A549 (cell line): ENCODE results near the gene TCHHL1. TPM values are rescaled to one million over a fixed set of nuclear protein-coding genes. Genes with fewer than 3 reads are reported as not detected.

Experiments
- ATAC-seq, 2 experiments: fragments of 200-7000 bp in 1 of 2; fragments of >200 bp in 1 of 2; cut with Nextera tagmentation in 1 of 2; cut with Tn5 transposase in 1 of 2; 3 replicates each; pipeline versions ENCODE4 v1.8.0 to v1.9.1; 2018 to 2020; ENCODE audit warnings: mild to moderate bottlenecking in 1 of 2, moderate library complexity in 1 of 2
- CTCF ChIA-PET: fragments of 300-600 bp; sonication (Branson Sonifier 250); formaldehyde crosslinking; extraction: SDS; loops from one replicate; lab custom pipeline; 2021; ENCODE audit warnings: antibody characterized with exemption, inconsistent platforms; lab: Yijun Ruan, JAX
- POLR2A ChIA-PET: fragments of 350-600 bp; formaldehyde crosslinking; extraction: SDS; loops from one replicate; lab custom pipeline; 2021; ENCODE audit warnings: antibody characterized with exemption, inconsistent platforms; lab: Yijun Ruan, JAX
- DNase-seq, 2 experiments: peaks; one replicate each; pipeline versions ENCODE4 v3.0.0 to v3.0.0-alpha.2; 2011 to 2016; ENCODE audit warnings: low read depth in 1 of 2, low spot score in 1 of 2
- FAIRE-seq: peaks from 2 replicates; lab custom pipeline; 2011; peaks lifted over from hg19 to GRCh38; lab: Jason Lieb, UNC
- H3K27ac ChIP-seq, 2 experiments: fragments of >200 bp; sonication (Bioruptor Twin); formaldehyde crosslinking; 3 replicates each; pipeline ENCODE4 v1.5.1; 2016 to 2017
- H3K4me1 ChIP-seq: fragments of >200 bp; sonication (Bioruptor Twin); formaldehyde crosslinking; 3 replicates; pipeline ENCODE4 v1.6.1; 2016
- H3K4me2 ChIP-seq: fragments of >200 bp; sonication (Bioruptor Twin); formaldehyde crosslinking; 3 replicates; pipeline ENCODE4 v1.6.1; 2016
- H3K4me3 ChIP-seq: fragments of >200 bp; sonication (Bioruptor Twin); formaldehyde crosslinking; 3 replicates; pipeline ENCODE4 v1.5.1; 2016
- H3K9me3 ChIP-seq: fragments of >200 bp; sonication (Bioruptor Twin); formaldehyde crosslinking; 3 replicates; pipeline ENCODE4 v1.6.1; 2016
- BCL3 ChIP-seq: fragments of >200 bp; sonication (Bioruptor Twin); formaldehyde crosslinking; IDR thresholded peaks from 3 replicates; pipeline ENCODE4 v1.6.1; 2016
- CBX2 ChIP-seq: fragments of 200-600 bp; sonication (generic); IDR thresholded peaks from 2 replicates; pipeline ENCODE4 v1.6.1; 2016; ENCODE audit warnings: low read depth, mild to moderate bottlenecking, borderline replicate concordance
- CBX8 ChIP-seq: fragments of 200-600 bp; sonication (generic); IDR thresholded peaks from 2 replicates; pipeline ENCODE4 v1.6.1; 2016
- CEBPB ChIP-seq, 2 experiments: fragments of >200 bp in 1 of 2; sonication (Bioruptor Twin) in 1 of 2; formaldehyde crosslinking in 1 of 2; IDR thresholded peaks; 2 replicates each; pipeline ENCODE4 v1.6.1; 2012 to 2016
- EHF ChIP-seq: fragments of 250-450 bp; sonication (Bioruptor Pico); IDR thresholded peaks from 2 replicates; pipeline ENCODE4 v1.5.0; 2020; ENCODE audit warnings: mild to moderate bottlenecking
- EHMT2 ChIP-seq: fragments of 200-600 bp; sonication (generic); IDR thresholded peaks from 2 replicates; pipeline ENCODE4 v1.6.1; 2016; ENCODE audit warnings: antibody characterized with exemption, low read depth, mild to moderate bottlenecking, moderate library complexity
- EP300 ChIP-seq, 2 experiments: fragments of >200 bp; sonication (Bioruptor Twin); formaldehyde crosslinking; IDR thresholded peaks; 2 replicates in 1 of 2; 3 replicates in 1 of 2; pipeline ENCODE4 v1.6.1; 2016 to 2017
- FOSB ChIP-seq: fragments of 250-450 bp; sonication (Bioruptor Pico); IDR thresholded peaks from 2 replicates; pipeline ENCODE4 v1.5.0; 2020; ENCODE audit warnings: mild to moderate bottlenecking, moderate library complexity
- FOSL2 ChIP-seq, 2 experiments: fragments of 450-650 bp in 1 of 2; fragments of >200 bp in 1 of 2; sonication (Bioruptor Twin) in 1 of 2; formaldehyde crosslinking; IDR thresholded peaks; 2 replicates each; pipeline versions ENCODE4 v1.5.0 to v1.6.1; 2016 to 2020; ENCODE audit warnings: mild to moderate bottlenecking in 1 of 2, moderate library complexity in 1 of 2
- GATA3 ChIP-seq: IDR thresholded peaks from 2 replicates; pipeline ENCODE4 v1.6.1; 2012; ENCODE audit warnings: borderline replicate concordance
- HOXB13 ChIP-seq: fragments of 250-450 bp; sonication (Bioruptor Pico); IDR thresholded peaks from 2 replicates; pipeline ENCODE4 v1.5.0; 2020; ENCODE audit warnings: low read depth, mild to moderate bottlenecking, moderate library complexity
- JUN ChIP-seq, 2 experiments: fragments of >200 bp; sonication (Bioruptor Twin); formaldehyde crosslinking; IDR thresholded peaks; 2 replicates in 1 of 2; 3 replicates in 1 of 2; pipeline ENCODE4 v1.6.1; 2016 to 2017
- MAFK ChIP-seq: fragments of 450-650 bp; IDR thresholded peaks from 2 replicates; pipeline ENCODE4 v1.6.1; 2014; ENCODE audit not compliant: partially characterized antibody
- MAZ ChIP-seq: fragments of 150-350 bp; IDR thresholded peaks from 2 replicates; pipeline ENCODE4 v1.6.1; 2014; ENCODE audit warnings: antibody characterized with exemption, low read depth, low read length, borderline replicate concordance
- MYC ChIP-seq: IDR thresholded peaks from 2 replicates; pipeline ENCODE4 v1.6.1; 2012; ENCODE audit warnings: mild to moderate bottlenecking, inconsistent platforms, low read length, improper control_type of control experiment, borderline replicate concordance
- NPAS2 ChIP-seq: fragments of 250-450 bp; sonication (Bioruptor Pico); IDR thresholded peaks from 2 replicates; pipeline ENCODE4 v1.8.0; 2022; ENCODE audit warnings: mild to moderate bottlenecking, moderate library complexity, borderline replicate concordance
- NR3C1 ChIP-seq: fragments of >200 bp; sonication (Bioruptor Twin); formaldehyde crosslinking; IDR thresholded peaks from 3 replicates; pipeline ENCODE4 v1.6.1; 2017
- PBX3 ChIP-seq: IDR thresholded peaks from 2 replicates; pipeline ENCODE4 v1.6.1; 2012
- PHF8 ChIP-seq: fragments of 200-600 bp; sonication (generic); IDR thresholded peaks from 2 replicates; pipeline ENCODE4 v1.6.1; 2016; ENCODE audit warnings: low read depth, mild to moderate bottlenecking, antibody characterized with exemption, moderate library complexity, borderline replicate concordance
- POLR2A ChIP-seq: IDR thresholded peaks from 2 replicates; pipeline ENCODE4 v1.6.1; 2012; ENCODE audit warnings: mild to moderate bottlenecking, low read length
- RARB ChIP-seq: fragments of 250-450 bp; sonication (Bioruptor Pico); IDR thresholded peaks from 2 replicates; pipeline ENCODE4 v1.8.0; 2021; ENCODE audit warnings: mild to moderate bottlenecking, moderate library complexity
- RCOR1 ChIP-seq: fragments of 150-350 bp; IDR thresholded peaks from 2 replicates; pipeline ENCODE4 v1.6.1; 2014; ENCODE audit warnings: antibody characterized with exemption, low read length, low read depth
- RFX5 ChIP-seq: fragments of 450-650 bp; IDR thresholded peaks from 2 replicates; pipeline ENCODE4 v1.7.1; 2014; ENCODE audit warnings: antibody characterized with exemption, mild to moderate bottlenecking, moderate library complexity
- SMC3 ChIP-seq: fragments of >200 bp; sonication (Bioruptor Twin); formaldehyde crosslinking; IDR thresholded peaks from 3 replicates; pipeline ENCODE4 v1.6.1; 2018; ENCODE audit warnings: inconsistent platforms
- SREBF2 ChIP-seq: fragments of 450-650 bp; IDR thresholded peaks from 2 replicates; pipeline ENCODE4 v1.6.1; 2014; ENCODE audit warnings: mild to moderate bottlenecking, moderate library complexity
- TFCP2L1 ChIP-seq: fragments of 250-450 bp; sonication (Bioruptor Pico); IDR thresholded peaks from 2 replicates; pipeline ENCODE4 v1.5.0; 2021; ENCODE audit warnings: mild to moderate bottlenecking
- TP53 ChIP-seq: fragments of 250-450 bp; sonication (Bioruptor Pico); IDR thresholded peaks from 2 replicates; pipeline ENCODE4 v1.5.0; 2021; ENCODE audit warnings: mild to moderate bottlenecking, moderate library complexity
- USF2 ChIP-seq: fragments of 450-650 bp; IDR thresholded peaks from 2 replicates; pipeline ENCODE4 v1.6.1; 2014; ENCODE audit warnings: antibody characterized with exemption
- ZNF302 ChIP-seq: fragments of 250-450 bp; sonication (Bioruptor Pico); IDR thresholded peaks from 2 replicates; pipeline ENCODE4 v1.9.0; 2021; ENCODE audit warnings: inconsistent platforms, mild to moderate bottlenecking, moderate library complexity
- ZSCAN20 ChIP-seq: fragments of 250-450 bp; sonication (Bioruptor Pico); IDR thresholded peaks from 2 replicates; pipeline ENCODE4 v1.8.0; 2022; ENCODE audit warnings: mild to moderate bottlenecking, moderate library complexity
- WGBS: methylation state at CpG from one replicate; pipeline ENCODE4 v1.1.6; 2017; ENCODE audit errors: missing lambda C conversion rate; 5-methylcytosine and 5-hydroxymethylcytosine counted together
- polyA plus RNA-seq, 4 experiments: library from polyadenylated mRNA; depleted of rRNA in 3 of 4; stranded (reverse); fragments of >200 nt; fragmentation: RNase III in 1 of 4; extraction: RNeasy Plus Mini Kit Qiagen cat#74134 plus additional on column Dnase treatment in 1 of 4; gene quantifications; 2 replicates in 3 of 4; 3 replicates in 1 of 4; pipeline ENCODE4 v1.2.3, GENCODE V29; 2011 to 2017
- TF ChIP-seq, protein P1 (sequence below): fragments of >200 bp; sonication (Bioruptor Twin); formaldehyde crosslinking; IDR thresholded peaks from 3 replicates; pipeline ENCODE4 v1.5.1; 2016
- TF ChIP-seq, protein P2 (sequence below): fragments of 150-350 bp; IDR thresholded peaks from 2 replicates; pipeline ENCODE4 v1.6.1; 2014; ENCODE audit warnings: low read depth, mild to moderate bottlenecking, low read length
- TF ChIP-seq, protein P3 (sequence below): IDR thresholded peaks from 2 replicates; pipeline ENCODE4 v1.6.1; 2012

The TCHHL1 gene
- polyA plus RNA-seq, 2 of the 4 experiments (the other 2 are of a cell fraction), result not detected

DNA sequence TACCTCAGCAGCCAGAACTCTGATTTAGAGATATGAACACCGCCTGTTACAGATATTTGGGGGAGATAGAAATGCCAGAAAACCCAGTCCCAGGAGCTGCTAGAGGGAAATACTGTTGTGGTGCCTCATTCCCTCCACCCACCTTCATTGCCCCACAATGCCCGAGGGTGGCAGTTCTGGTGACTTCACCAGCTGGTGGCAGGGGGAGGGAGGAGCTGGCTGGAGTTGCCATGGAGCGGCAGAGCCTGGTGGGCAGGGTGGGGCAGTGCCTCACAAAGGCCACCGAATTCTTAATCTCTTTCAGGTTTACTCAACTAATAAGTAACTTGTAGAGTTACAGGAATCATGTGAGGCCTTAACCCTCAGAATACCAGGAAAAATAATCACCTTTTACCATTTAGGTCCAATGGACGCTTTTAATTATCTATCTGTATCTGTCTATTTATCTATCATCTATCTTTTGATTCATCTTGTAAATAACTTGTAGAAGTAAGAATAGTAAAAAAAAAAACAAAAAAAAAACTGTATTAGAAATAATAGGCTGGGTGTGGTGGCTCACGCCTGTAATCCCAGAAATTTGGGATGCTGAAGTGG lies 40.4 kb downstream of the TCHHL1 start:
- Histone ChIP-seq H3K9me3 (peaks cover 10% of the 10 kb centered on the region), H3K27ac (peak overlapping the region; percentile 95 to 96), H3K4me3 (0 out of 3 replicates have a peak overlapping the region, but pooled peaks have one; percentile 8), H3K4me2 (peak overlapping the region; percentile 94), H3K4me1 (peaks cover 45% of the 10 kb centered on the region)
- DNase-seq, result peak; percentile 84 to 98
- no peak for TF ChIP-seq TFCP2L1 (CRISPR knock-in tag)
- TF ChIP-seq RARB (CRISPR knock-in tag), result peak; percentile 88
- TF ChIP-seq POLR2A, result 0 out of 2 replicates have a peak, but pooled peaks have one; percentile 6
- TF ChIP-seq FOSL2 (IDR thresholded peaks at IDR 0.05), result 0 out of 2 replicates have a peak, but pooled peaks have one; percentile 3
- no peak for TF ChIP-seq FOSL2 (CRISPR knock-in tag; IDR thresholded peaks at IDR 0.05)
- TF ChIP-seq ZNF302, result no peak
- TF ChIP-seq CBX2, result no peak
- no peak for TF ChIP-seq NPAS2 (CRISPR knock-in tag)
- TF ChIP-seq CEBPB (IDR thresholded peaks at IDR 0.05), result peak; percentile 54 to 77
- TF ChIP-seq, protein P1, sequence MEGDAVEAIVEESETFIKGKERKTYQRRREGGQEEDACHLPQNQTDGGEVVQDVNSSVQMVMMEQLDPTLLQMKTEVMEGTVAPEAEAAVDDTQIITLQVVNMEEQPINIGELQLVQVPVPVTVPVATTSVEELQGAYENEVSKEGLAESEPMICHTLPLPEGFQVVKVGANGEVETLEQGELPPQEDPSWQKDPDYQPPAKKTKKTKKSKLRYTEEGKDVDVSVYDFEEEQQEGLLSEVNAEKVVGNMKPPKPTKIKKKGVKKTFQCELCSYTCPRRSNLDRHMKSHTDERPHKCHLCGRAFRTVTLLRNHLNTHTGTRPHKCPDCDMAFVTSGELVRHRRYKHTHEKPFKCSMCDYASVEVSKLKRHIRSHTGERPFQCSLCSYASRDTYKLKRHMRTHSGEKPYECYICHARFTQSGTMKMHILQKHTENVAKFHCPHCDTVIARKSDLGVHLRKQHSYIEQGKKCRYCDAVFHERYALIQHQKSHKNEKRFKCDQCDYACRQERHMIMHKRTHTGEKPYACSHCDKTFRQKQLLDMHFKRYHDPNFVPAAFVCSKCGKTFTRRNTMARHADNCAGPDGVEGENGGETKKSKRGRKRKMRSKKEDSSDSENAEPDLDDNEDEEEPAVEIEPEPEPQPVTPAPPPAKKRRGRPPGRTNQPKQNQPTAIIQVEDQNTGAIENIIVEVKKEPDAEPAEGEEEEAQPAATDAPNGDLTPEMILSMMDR, result no peak
- TF ChIP-seq RFX5, result no peak
- peak; percentile 69 for TF ChIP-seq GATA3
- no peak for TF ChIP-seq FOSB (CRISPR knock-in tag)
- TF ChIP-seq PHF8, result peak; percentile 10; the same call in 1 of the 2 replicates
- TF ChIP-seq MYC, result no peak
- TF ChIP-seq SMC3, result no peak
- TF ChIP-seq JUN (IDR thresholded peaks at IDR 0.05), result peak; percentile 83 to 91
- TF ChIP-seq PBX3, result peak; percentile 63; the same call in 1 of the 2 replicates
- TF ChIP-seq, protein P2, sequence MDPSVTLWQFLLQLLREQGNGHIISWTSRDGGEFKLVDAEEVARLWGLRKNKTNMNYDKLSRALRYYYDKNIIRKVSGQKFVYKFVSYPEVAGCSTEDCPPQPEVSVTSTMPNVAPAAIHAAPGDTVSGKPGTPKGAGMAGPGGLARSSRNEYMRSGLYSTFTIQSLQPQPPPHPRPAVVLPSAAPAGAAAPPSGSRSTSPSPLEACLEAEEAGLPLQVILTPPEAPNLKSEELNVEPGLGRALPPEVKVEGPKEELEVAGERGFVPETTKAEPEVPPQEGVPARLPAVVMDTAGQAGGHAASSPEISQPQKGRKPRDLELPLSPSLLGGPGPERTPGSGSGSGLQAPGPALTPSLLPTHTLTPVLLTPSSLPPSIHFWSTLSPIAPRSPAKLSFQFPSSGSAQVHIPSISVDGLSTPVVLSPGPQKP, result no peak
- TF ChIP-seq USF2, result peak; percentile 63
- TF ChIP-seq EHF (CRISPR knock-in tag), result no peak
- TF ChIP-seq SREBF2, result no peak
- TF ChIP-seq TP53 (CRISPR knock-in tag), result no peak
- no peak for TF ChIP-seq ZSCAN20 (CRISPR knock-in tag)
- TF ChIP-seq RCOR1, result no peak
- TF ChIP-seq MAFK, result no peak
- TF ChIP-seq, protein P3, sequence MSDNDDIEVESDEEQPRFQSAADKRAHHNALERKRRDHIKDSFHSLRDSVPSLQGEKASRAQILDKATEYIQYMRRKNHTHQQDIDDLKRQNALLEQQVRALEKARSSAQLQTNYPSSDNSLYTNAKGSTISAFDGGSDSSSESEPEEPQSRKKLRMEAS, result 0 out of 2 replicates have a peak, but pooled peaks have one; percentile 31
- TF ChIP-seq HOXB13 (CRISPR knock-in tag), result no peak
- TF ChIP-seq CBX8, result no peak
- TF ChIP-seq BCL3, result peak; percentile 83; the same call in 1 of the 3 replicates
- TF ChIP-seq EHMT2, result no peak
- peak; percentile 49 to 65; a peak in 3 of 5 replicates for TF ChIP-seq EP300 (IDR thresholded peaks at IDR 0.05)
- TF ChIP-seq NR3C1, result no peak
- peak; percentile 77 for TF ChIP-seq MAZ
- FAIRE-seq, result no peak
- ChIA-PET POLR2A (interaction anchor here (0.7 to 3.4 kb wide), 15 partner anchors 10 to 138 kb away, joined by 3 to 118 read pairs (median 6); partner anchors contain the start of gene S100A11), CTCF (interaction anchor here (0.6 to 14.0 kb wide), 19 partner anchors 9 to 1358 kb away, joined by 3 to 231 read pairs (median 4); partner anchors contain the start of gene S100A11)
- 1% methylated on average over 6 of the region's 6 CpGs for WGBS
- peak; percentile 80 to 88 for ATAC-seq
